ENCODE measurements around the gene LCP2. TPM values are rescaled to one million over a fixed set of nuclear protein-coding genes. Genes with fewer than 3 reads are reported as not detected.

The LCP2 gene
- total and polyA plus RNA-seq, 10 of the 15 experiments (the other 5 are each of a cell fraction or from before 2014, with no cell fraction given): 8.0 to 50.5 (median 20.6) TPM

GRCh38 chr5:170211575-170212334 is 85.8 kb downstream of the LCP2 start:
- ChIA-PET POLR2A (no interaction called here), CTCF (interaction anchor here (1.2 to 2.0 kb wide), 4 partner anchors 12 to 128 kb away, joined by 3 to 10 read pairs (median 6); no protein-coding TSS in a partner anchor), RAD21 (ENCODE audit: unreplicated experiment) (no interaction called here), SMC1A (ENCODE audit: uncharacterized antibody, unreplicated experiment) (interaction anchor here (1.7 kb wide), 1 partner anchor 27 kb away, joined by 3 read pairs; no protein-coding TSS in a partner anchor)
- Histone ChIP-seq H3K27ac (ENCODE audit: control insufficient read depth, insufficient read depth) (no peak overlapping the region), H3K4me2 (ENCODE audit: control insufficient read depth, insufficient read depth) (no peak overlapping the region), H3K79me2 (ENCODE audit: control insufficient read depth, insufficient read depth, low read length) (no peaks in the 10 kb centered on the region), H3K27me3 (replicated peaks in 1 of 2; ENCODE audit: control insufficient read depth in 2 of 2, insufficient read depth in 2 of 2, low read length in 1 of 2) (no peaks in the 10 kb centered on the region; a peak in 2 of 4 replicates), H3K9me3 (replicated peaks; ENCODE audit: control insufficient read depth, insufficient read depth, low read length) (no peaks in the 10 kb centered on the region), H3K36me3 (ENCODE audit: control insufficient read depth in 2 of 2, insufficient read depth in 2 of 2, low read length in 1 of 2) (no peaks in the 10 kb centered on the region), H4K20me1 (ENCODE audit: control insufficient read depth, insufficient read depth) (no peaks in the 10 kb centered on the region), H3K4me1 (ENCODE audit: control insufficient read depth, insufficient read depth, low read length) (no peaks in the 10 kb centered on the region), H2AFZ (ENCODE audit: control insufficient read depth, low read depth, low read length) (no peak overlapping the region), H3K4me3 (no peak overlapping the region), H3K9ac (ENCODE audit: control insufficient read depth, insufficient read depth, low read length) (no peak overlapping the region)
- intact Hi-C loops (cut with micrococcal nuclease; ENCODE audit: unreplicated experiment): no loop called here
- ATAC-seq: no peak
- DNase-seq (ENCODE audit: low read depth, low spot score): no peak
- in situ Hi-C loops (cut with MboI): no loop called here
- BruUV-seq (replicated peaks): no TSS peak
- no peak for FAIRE-seq
- WGBS (ENCODE audit: insufficient coverage, insufficient replicate concordance, low lambda C conversion rate, missing lambda C conversion rate): 0% methylated on average over 1 of the region's 1 CpG
- TF ChIP-seq SKIL (IDR thresholded peaks at IDR 0.05; ENCODE audit: low read depth, poor library complexity, severe bottlenecking) (no peak), ASH2L (IDR thresholded peaks at IDR 0.05; ENCODE audit: borderline replicate concordance, low read depth) (no peak), ZZZ3 (IDR thresholded peaks at IDR 0.05; ENCODE audit: control insufficient read depth, insufficient read length, low read depth) (no peak), FOXM1 (IDR thresholded peaks at IDR 0.05; ENCODE audit: low read depth, low read length) (no peak), SIX5 (IDR thresholded peaks at IDR 0.05; ENCODE audit: low read depth, low read length, severe bottlenecking) (no peak), EED (IDR thresholded peaks at IDR 0.05; ENCODE audit: low read depth) (no peak), CHD1 (IDR thresholded peaks at IDR 0.05; ENCODE audit: low read depth, low read length) (no peak), BCL11A (IDR thresholded peaks at IDR 0.05; ENCODE audit: low read depth, low read length) (no peak), MEF2B (IDR thresholded peaks at IDR 0.05; ENCODE audit: partially characterized antibody, poor library complexity, severe bottlenecking) (no peak), MTA3 (IDR thresholded peaks at IDR 0.05; ENCODE audit: borderline replicate concordance, low read length) (no peak), IKZF2 (IDR thresholded peaks at IDR 0.05) (no peak), CTCF (IDR thresholded peaks at IDR 0.05 in 2 of 3, conservative IDR thresholded peaks at IDR 0.05 in 1 of 3; ENCODE audit: control insufficient read depth in 2 of 3, extremely low read depth in 1 of 3, insufficient read depth in 1 of 3, low read depth in 3 of 3, low read length in 3 of 3) (no peak), ZNF274 (IDR thresholded peaks at IDR 0.05; ENCODE audit: insufficient read depth, insufficient read length) (no peak), NBN (IDR thresholded peaks at IDR 0.05) (no peak), MEF2A (IDR thresholded peaks at IDR 0.05; ENCODE audit: insufficient read depth, low read depth, low read length) (no peak), ELK1 (IDR thresholded peaks at IDR 0.05; ENCODE audit: low read depth, low read length) (no peak), MAX (IDR thresholded peaks at IDR 0.05; ENCODE audit: low read depth, low read length) (no peak), GATAD2B (conservative IDR thresholded peaks at IDR 0.05; ENCODE audit: low read depth) (no peak), ATF3 (IDR thresholded peaks at IDR 0.05; ENCODE audit: borderline replicate concordance, extremely low read depth, low read depth, low read length) (no peak)
